SU-DHL-6 (cell line): ENCODE data around the gene NDUFA5.

Source experiments
- H2AFZ ChIP-seq: fragments of 200-600 bp; sonication (generic); 2 replicates; pipeline ENCODE4 v1.6.1; 2014; ENCODE audit warnings: low read depth, mild to moderate bottlenecking, moderate library complexity, mixed read lengths, antibody characterized with exemption, low read length; ENCODE audit not compliant: severe bottlenecking
- H3F3A ChIP-seq: fragments of 200-600 bp; shearing (Covaris generic); 2 replicates; pipeline ENCODE4 v1.6.0; 2016; ENCODE audit warnings: antibody characterized with exemption, mild to moderate bottlenecking; ENCODE audit not compliant: insufficient read depth
- H3K27ac ChIP-seq: fragments of 200-600 bp; sonication (generic); 2 replicates; pipeline ENCODE4 v1.5.1; 2016; ENCODE audit warnings: low read depth, mild to moderate bottlenecking, low read length, moderate library complexity, mixed read lengths
- H3K27me3 ChIP-seq: fragments of 200-600 bp; sonication (generic), shearing (Covaris generic); 2 replicates; pipeline ENCODE4 v1.6.0; 2014; ENCODE audit warnings: mild to moderate bottlenecking, low read length
- H3K36me3 ChIP-seq: fragments of 200-600 bp; sonication (generic); 2 replicates; pipeline ENCODE4 v1.6.1; 2014; ENCODE audit warnings: mild to moderate bottlenecking, low read length, mixed read lengths
- H3K4me2 ChIP-seq: fragments of 300-600, 200-600 bp; shearing (Covaris generic), sonication (generic); 2 replicates; pipeline ENCODE4 v1.6.0; 2014; ENCODE audit warnings: low read length, low read depth, mild to moderate bottlenecking; ENCODE audit not compliant: poor library complexity, severe bottlenecking
- H3K4me3 ChIP-seq: fragments of 200-600 bp; sonication (generic); 2 replicates; pipeline ENCODE4 v1.5.1; 2014; ENCODE audit warnings: antibody characterized with exemption, low read length, mild to moderate bottlenecking, mixed read lengths; ENCODE audit not compliant: insufficient read depth, poor library complexity, severe bottlenecking
- H3K79me2 ChIP-seq: fragments of 200-600 bp; sonication (generic); 2 replicates; pipeline ENCODE4 v1.6.1; 2014; ENCODE audit warnings: mild to moderate bottlenecking, low read length, moderate library complexity; ENCODE audit not compliant: insufficient read depth
- H3K9ac ChIP-seq: fragments of 200-600 bp; sonication (generic); 2 replicates; pipeline ENCODE4 v1.7.0; 2014; ENCODE audit warnings: mild to moderate bottlenecking, low read length
- H3K9me2 ChIP-seq: fragments of 200-600 bp; sonication (generic); replicated peaks from 2 replicates; pipeline ENCODE4 v1.6.1; 2014; ENCODE audit warnings: low read length; ENCODE audit not compliant: insufficient read depth
- H3K9me3 ChIP-seq: fragments of 200-600 bp; sonication (generic); 2 replicates; pipeline ENCODE4 v1.6.1; 2014; ENCODE audit warnings: low read length, mixed read lengths; ENCODE audit not compliant: insufficient read depth
- H4K20me1 ChIP-seq: fragments of 200-600 bp; sonication (generic); 2 replicates; pipeline ENCODE4 v1.6.1; 2014; ENCODE audit warnings: low read depth, mild to moderate bottlenecking, antibody characterized with exemption, low read length, moderate library complexity, mixed read lengths
- CTCF ChIP-seq: fragments of 200-600 bp; sonication (generic); IDR thresholded peaks from one replicate; pipeline ENCODE4 v1.5.1; 2017; ENCODE audit warnings: antibody characterized with exemption, mild to moderate bottlenecking, low read length, moderate library complexity; ENCODE audit not compliant: insufficient read depth, poor library complexity, severe bottlenecking
- EZH2phosphoT487 ChIP-seq: fragments of 200-600 bp; sonication (generic), shearing (Covaris generic); conservative IDR thresholded peaks from 2 replicates; pipeline ENCODE4 v1.6.1; 2018; ENCODE audit warnings: mild to moderate bottlenecking, antibody characterized with exemption, low read length, moderate library complexity, mixed read lengths

The NDUFA5 gene

GRCh38 chr7:123499211-123499970 is 58.2 kb downstream of the NDUFA5 start:
- Histone ChIP-seq H3K4me3 (no peak overlapping the region), H2AFZ (no peak overlapping the region), H3K27ac (no peak overlapping the region), H3K27me3 (no peaks in the 10 kb centered on the region), H3F3A (no peaks in the 10 kb centered on the region), H3K9ac (no peak overlapping the region), H3K79me2 (no peaks in the 10 kb centered on the region), H4K20me1 (no peaks in the 10 kb centered on the region), H3K9me3 (no peaks in the 10 kb centered on the region), H3K4me2 (no peak overlapping the region), H3K9me2 (no peaks in the 10 kb centered on the region), H3K36me3 (no peaks in the 10 kb centered on the region)
- TF ChIP-seq CTCF: no peak
- TF ChIP-seq EZH2phosphoT487: no peak

- Histone ChIP-seq H3F3A (no peaks in the 10 kb centered on the region), H3K36me3 (no peaks in the 10 kb centered on the region), H3K79me2 (no peaks in the 10 kb centered on the region), H3K9me2 (no peaks in the 10 kb centered on the region), H3K4me3 (no peak overlapping the region), H4K20me1 (no peaks in the 10 kb centered on the region), H3K27me3 (no peaks in the 10 kb centered on the region), H3K9me3 (no peaks in the 10 kb centered on the region), H3K27ac (no peak overlapping the region), H3K4me2 (no peak overlapping the region), H2AFZ (no peak overlapping the region), H3K9ac (no peak overlapping the region)
- TF ChIP-seq CTCF (no peak), EZH2phosphoT487 (no peak)
Measured at GRCh38 chr7:123498601-123499000, 59.0 kb downstream of the NDUFA5 start.

GRCh38 chr7:123498031-123498430 is 59.6 kb downstream of the NDUFA5 start:
- H3K36me3 ChIP-seq: no peaks in the 10 kb centered on the region
- H3K79me2 ChIP-seq: no peaks in the 10 kb centered on the region
- H2AFZ ChIP-seq: no peak overlapping the region
- TF ChIP-seq CTCF (no peak), EZH2phosphoT487 (no peak)
- no peaks in the 10 kb centered on the region for H3F3A ChIP-seq
- H3K4me3 ChIP-seq: no peak overlapping the region
- H3K9me3 ChIP-seq: no peaks in the 10 kb centered on the region
- H4K20me1 ChIP-seq: no peaks in the 10 kb centered on the region
- H3K27me3 ChIP-seq: no peaks in the 10 kb centered on the region
- H3K9me2 ChIP-seq: no peaks in the 10 kb centered on the region
- no peak overlapping the region for H3K27ac ChIP-seq
- H3K9ac ChIP-seq: no peak overlapping the region
- no peak overlapping the region for H3K4me2 ChIP-seq
